MM.1S (cell line): ENCODE data around the gene ADAMTS18.
"Not testable (repeated sequence)": the region's sequence is repeated elsewhere in the genome, so short reads cannot be mapped to it uniquely, and the experiment has no call there.

Source experiments
- DNase-seq: peaks from one replicate; pipeline ENCODE4 v3.0.0-alpha.2; 2015
- H2AFZ ChIP-seq: fragments of 300-600 bp; sonication (generic); 2 replicates; pipeline ENCODE4 v1.6.0; 2016; ENCODE audit warnings: antibody characterized with exemption, low read length
- H3F3A ChIP-seq: fragments of 300-600 bp; sonication (generic); 2 replicates; pipeline ENCODE4 v1.6.1; 2016; ENCODE audit warnings: mild to moderate bottlenecking, antibody characterized with exemption, low read length, moderate library complexity, mixed read lengths; ENCODE audit not compliant: insufficient read depth
- H3K27ac ChIP-seq: fragments of 300-600 bp; sonication (generic); 2 replicates; pipeline ENCODE4 v1.5.1; 2016; ENCODE audit warnings: mild to moderate bottlenecking, low read length
- H3K27me3 ChIP-seq: fragments of 300-600 bp; sonication (generic); replicated peaks from 2 replicates; pipeline ENCODE4 v1.6.0; 2016; ENCODE audit warnings: low read length; ENCODE audit not compliant: insufficient read depth
- H3K36me3 ChIP-seq: fragments of 300-600 bp; sonication (generic); replicated peaks from 2 replicates; pipeline ENCODE4 v1.6.1; 2016; ENCODE audit warnings: mild to moderate bottlenecking, low read length, mixed read lengths; ENCODE audit not compliant: insufficient read depth
- H3K4me1 ChIP-seq: fragments of 300-600 bp; sonication (generic); 2 replicates; pipeline ENCODE4 v1.6.1; 2016; ENCODE audit warnings: low read length, mixed read lengths
- H3K4me2 ChIP-seq: fragments of 300-600 bp; sonication (generic); 2 replicates; pipeline ENCODE4 v1.6.0; 2016; ENCODE audit warnings: low read depth, low read length
- H3K4me3 ChIP-seq: fragments of 300-600 bp; sonication (generic); 2 replicates; pipeline ENCODE4 v1.5.1; 2016; ENCODE audit warnings: low read length, mixed read lengths
- H3K79me2 ChIP-seq: fragments of 300-600 bp; sonication (generic); 2 replicates; pipeline ENCODE4 v1.6.1; 2016; ENCODE audit warnings: mixed run types, low read length, mixed read lengths
- H3K9ac ChIP-seq: fragments of 300-600 bp; sonication (generic); 2 replicates; pipeline ENCODE4 v1.6.1; 2016; ENCODE audit warnings: low read length, mixed read lengths
- H3K9me2 ChIP-seq: fragments of 300-600 bp; sonication (generic); replicated peaks from 2 replicates; pipeline ENCODE4 v1.6.1; 2016; ENCODE audit warnings: mild to moderate bottlenecking, low read length, mixed read lengths; ENCODE audit not compliant: insufficient read depth
- H3K9me3 ChIP-seq: fragments of 300-600 bp; sonication (generic); replicated peaks from 2 replicates; pipeline ENCODE4 v1.6.1; 2016; ENCODE audit warnings: mild to moderate bottlenecking, low read length, mixed read lengths; ENCODE audit not compliant: insufficient read depth
- H4K20me1 ChIP-seq: fragments of 300-600 bp; sonication (generic); 2 replicates; pipeline ENCODE4 v1.6.1; 2016; ENCODE audit warnings: mild to moderate bottlenecking, low read length, moderate library complexity, mixed read lengths; ENCODE audit not compliant: insufficient read depth
- CTCF ChIP-seq: fragments of 300-600 bp; sonication (generic); IDR thresholded peaks from 2 replicates; pipeline ENCODE4 v1.5.1; 2016; ENCODE audit warnings: antibody characterized with exemption, low read length, mixed read lengths
- EZH2 ChIP-seq: fragments of 300-600 bp; sonication (generic); optimal IDR thresholded peaks from 2 replicates; pipeline ENCODE3; 2017; ENCODE audit warnings: low read depth, mild to moderate bottlenecking, antibody characterized with exemption, low read length, mixed read lengths
- EZH2phosphoT487 ChIP-seq: fragments of 300-600 bp; sonication (generic); IDR thresholded peaks from 2 replicates; pipeline ENCODE4 v1.6.1; 2018; ENCODE audit warnings: antibody characterized with exemption, low read length

ADAMTS18 gene

DNA sequence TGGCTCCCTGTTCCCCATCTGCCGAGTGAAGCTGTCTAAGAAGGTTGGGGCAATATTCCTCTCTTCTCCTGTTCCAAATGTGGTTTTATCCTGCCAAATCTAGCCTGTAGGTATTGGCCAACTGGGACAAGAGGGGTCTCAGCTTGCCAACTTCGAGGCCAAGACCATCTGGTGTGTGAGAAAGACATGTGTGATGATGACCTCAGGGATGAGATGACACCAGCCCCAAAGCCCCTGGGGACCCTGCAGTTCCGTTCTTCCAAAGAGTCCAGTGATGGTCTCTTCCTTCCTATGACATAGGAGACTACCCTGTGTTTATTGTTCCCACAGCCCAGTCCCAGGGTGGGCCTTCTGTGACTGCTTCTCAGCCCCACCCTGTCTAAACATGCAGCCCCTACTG, 34.8 kb upstream of the ADAMTS18 start:
- no peaks in the 10 kb centered on the region for H3K4me1 ChIP-seq
- H3K9ac ChIP-seq: no peak overlapping the region
- H3K9me2 ChIP-seq: no peaks in the 10 kb centered on the region
- H4K20me1 ChIP-seq: no peaks in the 10 kb centered on the region
- H3K36me3 ChIP-seq: no peaks in the 10 kb centered on the region
- no peak for DNase-seq
- no peak overlapping the region for H3K4me3 ChIP-seq
- H3K4me2 ChIP-seq: no peak overlapping the region
- no peaks in the 10 kb centered on the region for H3K79me2 ChIP-seq
- H3K27me3 ChIP-seq: no peaks in the 10 kb centered on the region
- H3K27ac ChIP-seq: no peak overlapping the region
- H2AFZ ChIP-seq: no peak overlapping the region
- H3F3A ChIP-seq: no peaks in the 10 kb centered on the region
- H3K9me3 ChIP-seq: no peaks in the 10 kb centered on the region
- no peak for TF ChIP-seq CTCF
- TF ChIP-seq EZH2phosphoT487: no peak
- no peak for TF ChIP-seq EZH2

DNA sequence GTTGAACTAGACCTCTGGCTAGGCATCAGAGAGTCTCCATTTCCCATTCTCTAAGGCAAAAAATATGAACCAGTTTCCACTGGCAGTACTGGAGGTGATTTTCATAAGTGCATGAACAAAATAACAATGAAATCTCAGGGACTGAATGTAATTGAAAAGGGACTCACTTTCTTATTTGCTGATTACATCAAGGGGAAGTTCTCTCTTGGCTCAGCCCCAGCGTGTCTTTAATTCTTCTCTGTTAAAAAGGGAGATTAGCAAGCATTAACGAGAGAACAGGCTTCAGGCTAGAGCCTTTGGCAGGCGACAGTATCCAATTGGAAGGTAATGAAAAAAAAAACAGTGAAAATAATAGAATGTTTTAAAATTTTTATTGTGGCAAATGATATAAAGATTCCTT, 34.0 kb upstream of the ADAMTS18 start:
- H3K9ac ChIP-seq: no peak overlapping the region
- H3K9me3 ChIP-seq: no peaks in the 10 kb centered on the region
- H3F3A ChIP-seq: no peaks in the 10 kb centered on the region
- TF ChIP-seq CTCF: no peak
- TF ChIP-seq EZH2phosphoT487: no peak
- no peak for TF ChIP-seq EZH2
- no peak overlapping the region for H3K4me2 ChIP-seq
- H3K4me3 ChIP-seq: no peak overlapping the region
- no peaks in the 10 kb centered on the region for H3K36me3 ChIP-seq
- H3K4me1 ChIP-seq: no peaks in the 10 kb centered on the region
- H3K27ac ChIP-seq: no peak overlapping the region
- H2AFZ ChIP-seq: no peak overlapping the region
- no peaks in the 10 kb centered on the region for H3K27me3 ChIP-seq
- no peaks in the 10 kb centered on the region for H3K9me2 ChIP-seq
- no peak for DNase-seq
- H4K20me1 ChIP-seq: no peaks in the 10 kb centered on the region
- H3K79me2 ChIP-seq: no peaks in the 10 kb centered on the region

DNA sequence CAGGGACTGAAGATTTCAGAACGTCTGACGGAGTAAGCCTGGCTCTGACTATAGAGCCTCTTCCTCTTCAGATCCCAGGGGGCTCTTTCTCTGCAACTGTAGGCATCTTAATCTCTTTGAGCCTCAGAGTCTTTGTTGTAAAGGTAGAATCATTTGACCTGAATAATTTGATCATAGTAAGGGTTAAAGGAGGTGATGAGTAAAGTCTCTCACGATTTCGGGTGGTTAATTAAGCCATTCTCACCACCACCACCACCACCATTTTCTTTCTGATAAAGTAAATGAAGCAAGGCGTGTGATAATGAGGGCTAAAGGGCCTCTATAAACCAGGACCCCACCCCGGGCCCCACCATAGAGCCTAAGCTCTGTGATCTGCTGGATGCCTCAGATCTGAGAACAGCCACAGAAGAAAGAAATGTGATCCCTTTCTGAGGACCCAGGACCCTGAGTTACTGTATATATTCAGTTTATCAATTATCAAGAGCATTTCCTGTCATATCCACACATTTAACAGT, 33.0 kb upstream of the ADAMTS18 start:
- Histone ChIP-seq H3K9me3 (no peaks in the 10 kb centered on the region), H3K4me2 (no peak overlapping the region), H3K27me3 (no peaks in the 10 kb centered on the region), H3K79me2 (no peaks in the 10 kb centered on the region), H3K4me3 (no peak overlapping the region), H3K9me2 (no peaks in the 10 kb centered on the region), H3F3A (no peaks in the 10 kb centered on the region), H3K27ac (no peak overlapping the region), H2AFZ (no peak overlapping the region), H4K20me1 (no peaks in the 10 kb centered on the region), H3K9ac (no peak overlapping the region), H3K4me1 (no peaks in the 10 kb centered on the region), H3K36me3 (no peaks in the 10 kb centered on the region)
- TF ChIP-seq EZH2 (no peak), CTCF (no peak), EZH2phosphoT487 (no peak)
- DNase-seq: no peak

- not testable (repeated sequence) for H3K27me3 ChIP-seq, H2AFZ ChIP-seq, H3K79me2 ChIP-seq, H3K4me3 ChIP-seq, H3K9me2 ChIP-seq, H3K27ac ChIP-seq, H3K9me3 ChIP-seq, H3F3A ChIP-seq, H3K4me2 ChIP-seq, H3K36me3 ChIP-seq, H3K4me1 ChIP-seq, DNase-seq, H4K20me1 ChIP-seq, H3K9ac ChIP-seq
Observed at GRCh38 chr16:77463659-77464058, 28.8 kb upstream of the ADAMTS18 start.
